Hepatocyte (in vitro differentiated cells): ENCODE results near the gene TTC34.

ENCODE experiments used
- CTCF ChIP-seq: fragments of 200-600 bp; sonication (generic); IDR thresholded peaks from 2 replicates; pipeline ENCODE4 v1.5.1; 2016; ENCODE audit warnings: antibody characterized with exemption, mild to moderate bottlenecking; ENCODE audit not compliant: poor library complexity
- EZH2 ChIP-seq: fragments of 200-600 bp; sonication (generic); IDR thresholded peaks from 2 replicates; pipeline ENCODE4 v1.6.1; 2016; ENCODE audit warnings: antibody characterized with exemption, mild to moderate bottlenecking, borderline replicate concordance
- EZH2phosphoT487 ChIP-seq: fragments of 200-600 bp; sonication (generic); IDR thresholded peaks from one replicate; pipeline ENCODE4 v1.6.1; 2018; ENCODE audit warnings: antibody characterized with exemption, mild to moderate bottlenecking, low read depth, moderate library complexity; ENCODE audit not compliant: unreplicated experiment, severe bottlenecking

- no peak for TF ChIP-seq CTCF
- no peak for TF ChIP-seq EZH2
- TF ChIP-seq EZH2phosphoT487: no peak
Observed at GRCh38 chr1:2803931-2804627, 2.6 kb upstream of the TTC34 start.
